GM12865 (cell line): ENCODE results near the gene PREX1.

Experiments used
- DNase-seq: peaks from one replicate; pipeline ENCODE4 v3.0.0; 2010; ENCODE audit warnings: low read depth
- H3K4me3 ChIP-seq: 2 replicates; pipeline ENCODE4 v1.5.1; 2011; ENCODE audit warnings: mild to moderate bottlenecking, low read depth, low read length, control low read depth
- CTCF ChIP-seq: IDR thresholded peaks from 2 replicates; pipeline ENCODE4 v1.5.1; 2011; ENCODE audit warnings: low read length, control low read depth, low read depth, inconsistent platforms; ENCODE audit not compliant: insufficient read depth; ENCODE audit errors: missing control alignments

The PREX1 gene

DNA sequence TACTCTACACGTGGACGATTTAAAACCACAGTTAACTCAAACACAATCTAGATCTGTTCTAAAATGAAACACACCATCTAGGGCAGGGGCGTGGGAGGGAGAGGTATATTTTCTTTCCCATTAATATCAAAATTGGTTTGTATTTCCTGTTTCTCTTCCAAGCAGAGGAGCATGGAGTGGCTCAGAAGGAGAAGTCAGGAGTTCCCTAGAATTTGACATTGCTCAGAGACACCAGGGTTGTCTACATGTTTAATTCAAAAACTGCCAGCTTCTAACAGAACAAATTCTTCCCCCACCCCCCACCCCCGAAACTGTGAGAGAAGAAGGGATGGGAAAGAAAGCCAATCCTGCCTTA, 2.3 kb downstream of the PREX1 start:
- H3K4me3 ChIP-seq = peak overlapping the region; percentile 91
- DNase-seq = no peak
- TF ChIP-seq CTCF = no peak

GRCh38 chr20:48824830-48825565, 2.8 kb downstream of the PREX1 start:
- TF ChIP-seq CTCF = no peak
- H3K4me3 ChIP-seq = peak overlapping the region; percentile 91
- DNase-seq = peak; percentile 30

GRCh38 chr20:48823960-48824498, 3.8 kb downstream of the PREX1 start:
- H3K4me3 ChIP-seq = peak overlapping the region; percentile 91
- peak; percentile 91 for DNase-seq
- TF ChIP-seq CTCF = no peak

DNA sequence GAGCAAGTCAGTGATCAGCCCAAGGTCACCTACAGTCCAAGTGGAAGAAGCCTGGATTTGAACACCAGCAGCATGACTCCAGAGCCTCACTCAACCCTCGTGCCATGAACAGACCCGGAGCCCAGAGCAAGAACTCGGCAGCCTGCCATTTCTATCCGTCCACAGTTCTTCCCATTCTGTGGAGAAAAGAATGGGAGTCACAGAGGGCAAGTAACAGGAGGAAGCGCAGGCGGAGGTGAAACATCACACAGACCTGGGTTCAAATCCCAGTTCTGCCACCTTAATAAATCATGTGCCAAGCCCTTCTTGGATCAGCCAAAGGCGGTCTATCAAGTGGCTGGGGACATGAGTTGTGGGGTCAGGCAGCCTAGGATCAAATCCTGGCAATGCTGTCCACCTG, 4.3 kb downstream of the PREX1 start:
- H3K4me3 ChIP-seq = peak overlapping the region; percentile 91
- no peak for TF ChIP-seq CTCF
- no peak for DNase-seq

DNA sequence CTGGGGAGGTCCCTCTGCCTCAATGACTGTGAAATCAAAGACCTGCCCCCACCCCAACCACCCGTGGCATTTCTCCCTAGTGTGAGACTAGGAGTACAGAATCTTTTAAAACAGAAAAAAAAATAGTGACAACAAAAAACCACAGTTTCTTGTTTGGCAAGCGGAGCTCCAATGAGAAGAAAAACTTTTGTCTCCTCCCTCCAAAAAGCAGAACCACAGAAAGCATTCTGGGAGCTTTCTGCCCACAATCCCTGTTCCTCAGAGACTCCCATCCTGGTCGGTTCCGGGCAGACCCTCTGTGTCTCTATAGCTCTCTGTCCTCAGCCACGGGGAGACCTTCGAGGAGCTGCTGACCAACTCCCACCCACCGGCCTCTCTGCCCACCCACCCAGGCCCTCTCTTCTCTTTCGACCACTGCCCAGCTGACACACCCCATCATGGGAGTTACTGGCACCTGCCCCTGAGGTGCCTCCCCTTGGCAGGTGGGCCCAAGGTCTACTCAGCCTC, 4.9 kb downstream of the PREX1 start:
- H3K4me3 ChIP-seq = peak overlapping the region; percentile 91
- no peak for TF ChIP-seq CTCF
- DNase-seq = peak; percentile 54

GRCh38 chr20:48822178-48822577, 5.6 kb downstream of the PREX1 start:
- H3K4me3 ChIP-seq = no peak overlapping the region
- TF ChIP-seq CTCF = no peak
- no peak for DNase-seq

DNA sequence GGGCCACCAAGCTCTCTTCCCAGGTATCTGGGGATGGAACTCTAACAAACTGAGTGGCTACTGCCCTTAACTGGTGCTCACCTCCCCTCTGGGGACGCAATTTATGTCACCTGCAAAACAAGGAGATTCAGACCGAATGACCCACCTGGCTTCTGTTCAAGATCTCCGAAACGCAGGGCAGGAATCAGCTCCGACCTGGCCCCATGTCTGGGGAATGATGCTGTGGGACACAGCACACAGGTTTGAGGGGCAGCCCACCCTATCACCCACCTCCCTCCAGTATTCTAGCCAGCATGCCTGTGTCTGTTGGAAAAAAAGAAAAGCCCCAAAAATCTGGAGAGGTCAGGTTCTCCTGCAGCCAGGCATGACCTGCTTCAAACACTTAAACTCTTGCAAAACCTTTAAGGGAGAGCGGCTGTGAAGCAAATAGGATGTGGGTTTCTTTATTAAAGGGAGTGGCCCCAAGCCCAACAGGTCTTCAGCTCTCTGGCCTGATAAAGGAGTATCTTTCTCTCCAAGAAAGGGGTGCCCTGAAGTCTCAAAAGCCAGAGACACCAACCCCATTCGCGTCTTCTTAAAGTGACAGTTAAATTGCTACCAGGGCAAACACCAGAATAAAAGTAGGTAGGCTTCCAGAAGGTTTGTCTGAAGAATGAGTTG, 6.4 kb downstream of the PREX1 start:
- H3K4me3 ChIP-seq = no peak overlapping the region
- peak; percentile 72 for DNase-seq
- no peak for TF ChIP-seq CTCF
